Liver (tissue), 9 donors: ENCODE data around the gene CACNB4. TPM values are rescaled to one million over a fixed set of nuclear protein-coding genes. Genes with fewer than 3 reads are reported as not detected.

ENCODE experiments used
- DNase-seq: peaks from one replicate; pipeline ENCODE4 v3.0.0-alpha.2; 2017; ENCODE audit warnings: low spot score
- H3K27ac ChIP-seq, 2 donors: one replicate each; pipeline ENCODE4 v1.7.0; 2013; ENCODE audit warnings: inconsistent platforms in 2 of 2, low read length in 2 of 2, control low read depth in 1 of 2, low read depth in 1 of 2, mild to moderate bottlenecking in 1 of 2
- H3K27me3 ChIP-seq, 4 donors: one replicate each; pipeline versions ENCODE4 v1.6.1 to v1.7.0; 2013; ENCODE audit warnings: low read length in 3 of 4, inconsistent platforms in 1 of 4, mild to moderate bottlenecking in 1 of 4, moderate library complexity in 1 of 4; ENCODE audit not compliant: control insufficient read depth in 4 of 4, insufficient read depth in 4 of 4
- H3K36me3 ChIP-seq, 4 donors: one replicate each; pipeline versions ENCODE4 v1.6.1 to v1.7.0; 2013; ENCODE audit warnings: low read length in 3 of 4, mild to moderate bottlenecking in 3 of 4, low read depth in 1 of 4, moderate library complexity in 1 of 4; ENCODE audit not compliant: control insufficient read depth in 4 of 4, insufficient read depth in 3 of 4
- H3K4me1 ChIP-seq, 4 donors: one replicate each; pipeline versions ENCODE4 v1.6.1 to v1.7.0; 2013; ENCODE audit warnings: low read length in 3 of 4, mild to moderate bottlenecking in 3 of 4, moderate library complexity in 1 of 4; ENCODE audit not compliant: control insufficient read depth in 4 of 4, insufficient read depth in 4 of 4
- H3K4me3 ChIP-seq, 3 donors: one replicate each; pipeline versions ENCODE4 v1.6.1 to v1.7.0; 2013; ENCODE audit warnings: low read length in 3 of 3, control low read depth in 1 of 3, low read depth in 1 of 3, mild to moderate bottlenecking in 1 of 3
- H3K9ac ChIP-seq, 2 donors: one replicate each; pipeline ENCODE4 v1.7.0; 2013; ENCODE audit warnings: low read length in 2 of 2, mild to moderate bottlenecking in 2 of 2, moderate library complexity in 2 of 2, control low read depth in 1 of 2, low read depth in 1 of 2
- H3K9me3 ChIP-seq, 4 donors: one replicate each; pipeline versions ENCODE4 v1.6.1 to v1.7.0; 2013; ENCODE audit warnings: low read length in 3 of 4; ENCODE audit not compliant: control insufficient read depth in 4 of 4
- ATF3 ChIP-seq: IDR thresholded peaks from 2 replicates; pipeline ENCODE4 v1.6.1; 2016; ENCODE audit warnings: antibody characterized with exemption
- EGR1 ChIP-seq, 2 donors: IDR thresholded peaks; 2 replicates each; pipeline ENCODE4 v1.6.1; 2016 to 2018; ENCODE audit warnings: antibody characterized with exemption in 2 of 2, low read depth in 2 of 2
- FOXA1 ChIP-seq: IDR thresholded peaks from 2 replicates; pipeline ENCODE4 v1.6.1; 2016; ENCODE audit warnings: antibody characterized with exemption
- FOXA2 ChIP-seq: IDR thresholded peaks from 2 replicates; pipeline ENCODE4 v1.6.1; 2016; ENCODE audit warnings: antibody characterized with exemption
- GABPA ChIP-seq, 2 donors: IDR thresholded peaks in 1 of 2; conservative IDR thresholded peaks in 1 of 2; 2 replicates each; pipeline ENCODE4 v1.6.1; 2016; ENCODE audit warnings: antibody characterized with exemption in 2 of 2, mild to moderate bottlenecking in 1 of 2, moderate library complexity in 1 of 2
- HNF4G ChIP-seq: IDR thresholded peaks from 2 replicates; pipeline ENCODE4 v1.6.1; 2016; ENCODE audit warnings: antibody characterized with exemption
- RAD21 ChIP-seq, 2 donors: IDR thresholded peaks; 2 replicates each; pipeline ENCODE4 v1.6.1; 2016; ENCODE audit warnings: antibody characterized with exemption in 2 of 2, mild to moderate bottlenecking in 2 of 2
- RXRA ChIP-seq, 2 donors: IDR thresholded peaks; 2 replicates each; pipeline ENCODE4 v1.6.1; 2017 to 2018; ENCODE audit warnings: antibody characterized with exemption in 2 of 2, mild to moderate bottlenecking in 1 of 2
- YY1 ChIP-seq: IDR thresholded peaks from 2 replicates; pipeline ENCODE4 v1.6.1; 2016; ENCODE audit warnings: antibody characterized with exemption, mild to moderate bottlenecking
- WGBS: extraction: QIAGEN DNeasy Blood & Tissue Kit; methylation state at CpG from one replicate; pipeline ENCODE4 v1.1.7; 2013; 5-methylcytosine and 5-hydroxymethylcytosine counted together
- polyA plus RNA-seq, 2 donors: library from polyadenylated mRNA; stranded (reverse) in 1 of 2; unstranded in 1 of 2; fragments of 200-250 nt in 1 of 2; fragments of >200 nt in 1 of 2; fragmentation: Nextera tagmentation in 1 of 2; extraction: Ambion mirVana in 1 of 2; gene quantifications; one replicate each; pipeline versions ENCODE4 v1.2.1 to v1.2.3, GENCODE V29; 2013 to 2015
- total RNA-seq, 2 donors: library from RNA; depleted of rRNA; stranded (reverse); fragments of >200 nt; gene quantifications; one replicate each; pipeline ENCODE4 v1.2.3, GENCODE V29; 2014
- TF ChIP-seq, protein P1 (sequence below): fragments of 150-350 bp; IDR thresholded peaks from 2 replicates; pipeline ENCODE4 v1.5.1; 2017; ENCODE audit warnings: improper control_type of control experiment, low read depth, low read length; ENCODE audit not compliant: missing input control
- TF ChIP-seq, protein P2 (sequence below): IDR thresholded peaks from 2 replicates; pipeline ENCODE4 v1.6.1; 2016; ENCODE audit warnings: antibody characterized with exemption
- donor health status: healthy.
- donor health status: healthy.
- donor health status: healthy.
- donor health status: healthy.
- donor health status: healthy.

Gene CACNB4
- total and polyA plus RNA-seq, 4 donors = 0.02 to 0.50 (median 0.21) TPM

DNA sequence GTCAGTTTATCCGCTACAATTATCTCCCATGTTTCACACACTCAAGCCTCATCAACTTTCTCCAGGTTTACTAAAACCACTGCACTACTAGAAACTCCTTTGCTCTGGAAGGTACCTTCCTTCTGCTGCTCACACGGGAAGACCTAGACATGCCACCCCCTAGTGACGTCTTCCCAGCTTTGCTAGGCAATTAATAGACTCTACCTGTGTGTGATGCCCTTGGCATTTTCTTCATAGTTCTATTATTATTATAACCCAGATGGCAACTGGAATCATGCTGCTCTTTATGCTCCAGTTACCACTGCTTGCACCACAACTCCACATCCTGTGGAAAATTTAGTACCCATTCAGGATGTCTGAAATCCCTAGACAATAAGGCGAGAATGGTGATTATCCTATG is 42.4 kb downstream of the CACNB4 start:
- Histone ChIP-seq H3K9ac (no peak overlapping the region), H3K27me3 (no peaks in the 10 kb centered on the region), H3K9me3 (no peaks in the 10 kb centered on the region), H3K36me3 (no peaks in the 10 kb centered on the region), H3K27ac (no peak overlapping the region), H3K4me3 (no peak overlapping the region), H3K4me1 (no peaks in the 10 kb centered on the region)
- no peak for DNase-seq
- 83% methylated on average over 4 of the region's 4 CpGs for WGBS
- TF ChIP-seq, protein P1, sequence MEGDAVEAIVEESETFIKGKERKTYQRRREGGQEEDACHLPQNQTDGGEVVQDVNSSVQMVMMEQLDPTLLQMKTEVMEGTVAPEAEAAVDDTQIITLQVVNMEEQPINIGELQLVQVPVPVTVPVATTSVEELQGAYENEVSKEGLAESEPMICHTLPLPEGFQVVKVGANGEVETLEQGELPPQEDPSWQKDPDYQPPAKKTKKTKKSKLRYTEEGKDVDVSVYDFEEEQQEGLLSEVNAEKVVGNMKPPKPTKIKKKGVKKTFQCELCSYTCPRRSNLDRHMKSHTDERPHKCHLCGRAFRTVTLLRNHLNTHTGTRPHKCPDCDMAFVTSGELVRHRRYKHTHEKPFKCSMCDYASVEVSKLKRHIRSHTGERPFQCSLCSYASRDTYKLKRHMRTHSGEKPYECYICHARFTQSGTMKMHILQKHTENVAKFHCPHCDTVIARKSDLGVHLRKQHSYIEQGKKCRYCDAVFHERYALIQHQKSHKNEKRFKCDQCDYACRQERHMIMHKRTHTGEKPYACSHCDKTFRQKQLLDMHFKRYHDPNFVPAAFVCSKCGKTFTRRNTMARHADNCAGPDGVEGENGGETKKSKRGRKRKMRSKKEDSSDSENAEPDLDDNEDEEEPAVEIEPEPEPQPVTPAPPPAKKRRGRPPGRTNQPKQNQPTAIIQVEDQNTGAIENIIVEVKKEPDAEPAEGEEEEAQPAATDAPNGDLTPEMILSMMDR = no peak
- no peak for TF ChIP-seq EGR1 (IDR thresholded peaks at IDR 0.05; ENCODE audit: low read depth in 2 of 2)
- TF ChIP-seq HNF4G = no peak
- no peak for TF ChIP-seq RAD21 (IDR thresholded peaks at IDR 0.05)

DNA sequence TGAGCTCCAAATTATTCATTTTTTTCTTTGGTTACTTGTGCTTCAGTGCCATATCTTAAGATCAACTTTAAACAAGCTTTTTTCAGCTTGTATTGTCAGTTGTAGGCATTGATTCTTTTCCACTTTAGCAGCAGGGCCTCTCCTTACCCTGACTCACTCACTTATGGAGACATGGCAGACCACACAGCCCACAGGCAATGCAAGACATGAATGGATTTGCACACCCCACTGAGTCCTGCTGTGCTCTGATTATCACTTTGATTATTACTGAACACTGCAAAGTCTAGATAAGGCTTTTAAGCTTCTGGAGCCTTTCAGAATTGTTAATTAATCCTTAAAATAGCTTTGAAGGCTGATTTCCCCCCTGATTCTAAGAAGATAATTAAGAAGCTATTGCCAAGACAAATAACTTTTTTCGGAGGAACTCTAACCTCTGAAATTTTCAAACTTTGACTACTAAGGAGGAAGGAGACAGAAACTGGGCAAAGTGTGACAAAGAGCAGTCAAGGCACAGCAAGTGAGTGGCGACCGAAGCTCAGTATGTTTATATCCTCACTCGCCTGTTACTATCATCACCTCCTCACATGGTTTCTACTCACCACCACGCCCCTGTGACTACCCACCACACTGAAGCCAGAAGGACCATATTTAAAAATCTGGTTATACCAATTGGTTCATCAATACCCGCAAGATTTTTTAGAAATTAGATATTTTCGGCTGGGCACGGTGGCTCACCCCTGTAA is 43.3 kb downstream of the CACNB4 start:
- WGBS = 92% methylated on average over 8 of the region's 8 CpGs
- no peaks in the 10 kb centered on the region for H3K4me1 ChIP-seq

More for the DNA sequence above, 43.3 kb downstream of the CACNB4 start:
- Histone ChIP-seq H3K36me3 (no peaks in the 10 kb centered on the region), H3K9ac (no peak overlapping the region), H3K27me3 (no peaks in the 10 kb centered on the region), H3K27ac (no peak overlapping the region), H3K9me3 (no peaks in the 10 kb centered on the region), H3K4me3 (no peak overlapping the region)
- no peak for TF ChIP-seq GABPA (IDR thresholded peaks at IDR 0.05 in 1 of 2, conservative IDR thresholded peaks at IDR 0.05 in 1 of 2)
- no peak for TF ChIP-seq RXRA (IDR thresholded peaks at IDR 0.05)
- TF ChIP-seq, protein P1 = no peak
- TF ChIP-seq, protein P2, sequence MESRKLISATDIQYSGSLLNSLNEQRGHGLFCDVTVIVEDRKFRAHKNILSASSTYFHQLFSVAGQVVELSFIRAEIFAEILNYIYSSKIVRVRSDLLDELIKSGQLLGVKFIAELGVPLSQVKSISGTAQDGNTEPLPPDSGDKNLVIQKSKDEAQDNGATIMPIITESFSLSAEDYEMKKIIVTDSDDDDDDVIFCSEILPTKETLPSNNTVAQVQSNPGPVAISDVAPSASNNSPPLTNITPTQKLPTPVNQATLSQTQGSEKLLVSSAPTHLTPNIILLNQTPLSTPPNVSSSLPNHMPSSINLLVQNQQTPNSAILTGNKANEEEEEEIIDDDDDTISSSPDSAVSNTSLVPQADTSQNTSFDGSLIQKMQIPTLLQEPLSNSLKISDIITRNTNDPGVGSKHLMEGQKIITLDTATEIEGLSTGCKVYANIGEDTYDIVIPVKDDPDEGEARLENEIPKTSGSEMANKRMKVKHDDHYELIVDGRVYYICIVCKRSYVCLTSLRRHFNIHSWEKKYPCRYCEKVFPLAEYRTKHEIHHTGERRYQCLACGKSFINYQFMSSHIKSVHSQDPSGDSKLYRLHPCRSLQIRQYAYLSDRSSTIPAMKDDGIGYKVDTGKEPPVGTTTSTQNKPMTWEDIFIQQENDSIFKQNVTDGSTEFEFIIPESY = no peak
- no peak for TF ChIP-seq FOXA1
- TF ChIP-seq FOXA2 = no peak
- no peak for TF ChIP-seq RAD21 (IDR thresholded peaks at IDR 0.05)
- TF ChIP-seq ATF3 = no peak
- TF ChIP-seq YY1 = no peak
- no peak for DNase-seq
